WTC11 (cell line): ENCODE measurements around the gene NUDT8. TPM values are rescaled to one million over a fixed set of nuclear protein-coding genes. Genes with fewer than 3 reads are reported as not detected.
A peak's percentile ranks its signal among the peaks of the same experiment; 100 is the strongest.

Source experiments
- ATAC-seq: fragments of 200-7000 bp; cut with Tn5 transposase; 2 replicates; pipeline ENCODE4 v1.10.0; 2021; ENCODE audit warnings: mild to moderate bottlenecking, moderate library complexity
- CTCF ChIA-PET: fragments of 300-600 bp; sonication (Branson Sonifier 250); formaldehyde crosslinking; loops from one replicate; lab custom pipeline; 2021; ENCODE audit warnings: antibody characterized with exemption; lab: Charles Lee
- POLR2A ChIA-PET: fragments of 350-600 bp; sonication (Branson Sonifier 250); formaldehyde crosslinking; loops from one replicate; lab custom pipeline; 2021; ENCODE audit warnings: antibody characterized with exemption; lab: Charles Lee
- DNase-seq: peaks from one replicate; pipeline ENCODE4 v3.0.0; 2021; ENCODE audit warnings: low spot score
- H3K27ac Mint-ChIP-seq: 2 replicates; pipeline ENCODE4 v1.8.0; 2021; ENCODE audit warnings: mixed read lengths
- H3K27me3 Mint-ChIP-seq: 2 replicates; pipeline ENCODE4 v1.8.0; 2021; ENCODE audit warnings: low read depth, mild to moderate bottlenecking, moderate library complexity, mixed read lengths
- H3K36me3 Mint-ChIP-seq: 2 replicates; pipeline ENCODE4 v1.8.0; 2021; ENCODE audit warnings: mixed read lengths
- H3K4me1 Mint-ChIP-seq: 2 replicates; pipeline ENCODE4 v1.8.0; 2022; ENCODE audit warnings: mixed read lengths
- H3K4me3 Mint-ChIP-seq: 2 replicates; pipeline ENCODE4 v1.8.0; 2021; ENCODE audit warnings: mild to moderate bottlenecking, moderate library complexity, mixed read lengths
- H3K9me3 Mint-ChIP-seq: 2 replicates; pipeline ENCODE4 v1.8.0; 2021; ENCODE audit warnings: mixed read lengths
- CBFB ChIP-seq: sonication (generic); formaldehyde crosslinking; IDR thresholded peaks from 2 replicates; pipeline ENCODE4 v1.8.1; 2022; ENCODE audit warnings: mild to moderate bottlenecking, low read depth, missing genetic modification reagents
- CTCF ChIP-seq: fragments of 200-600 bp; IDR thresholded peaks from 2 replicates; pipeline ENCODE4 v1.8.0; 2022; ENCODE audit warnings: antibody characterized with exemption
- ESRRA ChIP-seq: sonication (generic); formaldehyde crosslinking; IDR thresholded peaks from 2 replicates; pipeline ENCODE4 v1.8.1; 2022; ENCODE audit warnings: mild to moderate bottlenecking, missing genetic modification reagents, borderline replicate concordance
- HMGA2 ChIP-seq: fragments of 250-450 bp; sonication (Bioruptor Pico); IDR thresholded peaks from 2 replicates; pipeline ENCODE4 v1.4.0; 2021; ENCODE audit warnings: mild to moderate bottlenecking, moderate library complexity
- HMGXB4 ChIP-seq: sonication (generic); formaldehyde crosslinking; IDR thresholded peaks from 2 replicates; pipeline ENCODE4 v1.8.1; 2023; ENCODE audit warnings: mild to moderate bottlenecking, moderate library complexity, missing genetic modification reagents
- JUN ChIP-seq: sonication (generic); formaldehyde crosslinking; IDR thresholded peaks from 2 replicates; pipeline ENCODE4 v1.8.0; 2023; ENCODE audit warnings: mild to moderate bottlenecking, missing genetic modification reagents
- MAX ChIP-seq: sonication (generic); formaldehyde crosslinking; IDR thresholded peaks from 2 replicates; pipeline ENCODE4 v1.8.0; 2022; ENCODE audit warnings: mild to moderate bottlenecking, missing genetic modification reagents
- NFE2L1 ChIP-seq: sonication (generic); formaldehyde crosslinking; IDR thresholded peaks from 2 replicates; pipeline ENCODE4 v1.8.1; 2023; ENCODE audit warnings: missing genetic modification reagents
- NR2C2 ChIP-seq: sonication (generic); formaldehyde crosslinking; IDR thresholded peaks from 2 replicates; pipeline ENCODE4 v1.8.0; 2022; ENCODE audit warnings: mild to moderate bottlenecking, missing genetic modification reagents
- NR3C1 ChIP-seq: sonication (generic); formaldehyde crosslinking; conservative IDR thresholded peaks from 2 replicates; pipeline ENCODE4 v1.8.1; 2023; ENCODE audit warnings: low read depth, mild to moderate bottlenecking, missing genetic modification reagents
- SMAD4 ChIP-seq: sonication (generic); formaldehyde crosslinking; IDR thresholded peaks from 2 replicates; pipeline ENCODE4 v1.8.0; 2022; ENCODE audit warnings: mild to moderate bottlenecking, missing genetic modification reagents
- TEAD4 ChIP-seq: sonication (generic); formaldehyde crosslinking; IDR thresholded peaks from 2 replicates; pipeline ENCODE4 v1.8.0; 2022; ENCODE audit warnings: mild to moderate bottlenecking, missing genetic modification reagents
- ZBTB43 ChIP-seq: sonication (generic); formaldehyde crosslinking; IDR thresholded peaks from 2 replicates; pipeline ENCODE4 v1.8.1; 2023; ENCODE audit warnings: mild to moderate bottlenecking, missing genetic modification reagents
- ZNF219 ChIP-seq: sonication (generic); formaldehyde crosslinking; IDR thresholded peaks from 2 replicates; pipeline ENCODE4 v1.8.0; 2023; ENCODE audit warnings: missing genetic modification reagents, mild to moderate bottlenecking, borderline replicate concordance
- ZNF232 ChIP-seq: sonication (generic); formaldehyde crosslinking; IDR thresholded peaks from 2 replicates; pipeline ENCODE4 v1.8.0; 2022; ENCODE audit warnings: mild to moderate bottlenecking, missing genetic modification reagents
- ZNF317 ChIP-seq: sonication (generic); formaldehyde crosslinking; IDR thresholded peaks from 2 replicates; pipeline ENCODE4 v1.8.1; 2023; ENCODE audit warnings: low read depth, mild to moderate bottlenecking, moderate library complexity, missing genetic modification reagents, borderline replicate concordance
- ZNF396 ChIP-seq: fragments of 250-450 bp; sonication (Bioruptor Pico); IDR thresholded peaks from 2 replicates; pipeline ENCODE4 v1.8.0; 2021; ENCODE audit warnings: mild to moderate bottlenecking, moderate library complexity, borderline replicate concordance
- ZNF423 ChIP-seq: fragments of 250-450 bp; sonication (Bioruptor Pico); IDR thresholded peaks from 2 replicates; pipeline ENCODE4 v2.1.2; 2022; ENCODE audit warnings: mild to moderate bottlenecking, moderate library complexity
- ZNF425 ChIP-seq: fragments of 250-450 bp; sonication (Bioruptor Pico); conservative IDR thresholded peaks from 2 replicates; pipeline ENCODE4 v1.9.0; 2021; ENCODE audit warnings: mild to moderate bottlenecking
- ZNF532 ChIP-seq: fragments of 250-450 bp; sonication (Bioruptor Pico); IDR thresholded peaks from 2 replicates; pipeline ENCODE4 v1.9.0; 2021; ENCODE audit warnings: mild to moderate bottlenecking, borderline replicate concordance
- total RNA-seq: library from RNA; stranded (reverse); gene quantifications from 3 replicates; pipeline ENCODE4 v1.2.3, GENCODE V29; 2021

NUDT8 gene
- total RNA-seq, 1 experiment from 2014 or later: 8.3 TPM

GRCh38 chr11:67584205-67584880 is 45.4 kb downstream of the NUDT8 start (continued):
- TF ChIP-seq MAX (CRISPR knock-in tag): peak; percentile 39; the same call in 1 of the 2 replicates

GRCh38 chr11:67583247-67584204 is 46.2 kb downstream of the NUDT8 start, which contains the start of gene GSTP1:
Gene GSTP1 (plus strand): TSS chr11:67583812. CDS start chr11:67583844, 32 bp downstream.
- CTCF ChIA-PET: interaction anchor here (0.5 to 3.5 kb wide), 11 partner anchors 10 to 486 kb away, joined by 3 to 47 read pairs (median 4); partner anchors contain the start of genes NUDT8 and PPP1CA
- TF ChIP-seq NFE2L1: peak; percentile 96
- no peak for TF ChIP-seq ZNF425
- TF ChIP-seq CBFB (CRISPR knock-in tag): no peak
- peak; percentile 88 for TF ChIP-seq HMGXB4
- no peak for TF ChIP-seq ZNF532
- TF ChIP-seq HMGA2 (CRISPR knock-in tag): peak; percentile 100
- no peak for TF ChIP-seq ESRRA (CRISPR knock-in tag)
- TF ChIP-seq TEAD4: no peak
- TF ChIP-seq ZNF396 (CRISPR knock-in tag): no peak
- no peak for TF ChIP-seq ZNF232 (CRISPR knock-in tag)
- no peak for TF ChIP-seq NR3C1 (CRISPR knock-in tag)
- peak; percentile 94 for TF ChIP-seq ZNF423
- no peak; the same call in 1 of the 2 replicates for TF ChIP-seq ZBTB43 (CRISPR knock-in tag)
- peak; percentile 69; the same call in 1 of the 2 replicates for TF ChIP-seq JUN
- no peak for TF ChIP-seq ZNF317 (CRISPR knock-in tag)
- TF ChIP-seq CTCF: peak; percentile 69
- no peak for TF ChIP-seq SMAD4 (CRISPR knock-in tag)
- no peak for TF ChIP-seq ZNF219 (CRISPR knock-in tag)
- TF ChIP-seq NR2C2: 0 out of 2 replicates have a peak, but pooled peaks have one; percentile 19

More at GRCh38 chr11:67583247-67584204, 46.2 kb downstream of the NUDT8 start, which contains the start of gene GSTP1:
- Mint-ChIP-seq H3K27ac (peak within 1 kb of the TSS; percentile 100), H3K36me3 (peaks cover 36% of the 10 kb centered on the region), H3K4me3 (peak within 1 kb of the TSS; percentile 85), H3K4me1 (peaks cover 53% of the 10 kb centered on the region), H3K9me3 (no peaks in the 10 kb centered on the region), H3K27me3 (no peaks in the 10 kb centered on the region; the same call in 1 of the 2 replicates)
- DNase-seq: peak; percentile 86
- POLR2A ChIA-PET: interaction anchor here (0.7 to 1.7 kb wide), 4 partner anchors 12 to 46 kb away, joined by 3 to 4 read pairs (median 3); partner anchors contain the start of gene NUDT8
- ATAC-seq: peak; percentile 86
